Mucosa of descending colon (tissue), 3 donors: Measurements from ENCODE around the gene NDRG2. TPM values are rescaled to one million over a fixed set of nuclear protein-coding genes. Genes with fewer than 3 reads are reported as not detected.

Experiments used
- ATAC-seq: fragments of 200-7000 bp; cut with Tn5 transposase; one replicate; pipeline ENCODE4 v1.9.1; 2020; ENCODE audit warnings: mild to moderate bottlenecking, moderate library complexity
- DNase-seq, 3 donors: peaks; one replicate each; pipeline ENCODE4 v3.0.0-alpha.2; 2020
- H3K36me3 ChIP-seq: fragments of 200-600 bp; one replicate; pipeline ENCODE4 v1.8.0; 2021; ENCODE audit warnings: low read depth, mild to moderate bottlenecking
- H3K4me1 ChIP-seq: fragments of 200-600 bp; one replicate; pipeline ENCODE4 v1.8.0; 2021; ENCODE audit warnings: low read depth, mild to moderate bottlenecking
- H3K4me3 ChIP-seq: fragments of 200-600 bp; one replicate; pipeline ENCODE4 v1.8.0; 2021; ENCODE audit warnings: mild to moderate bottlenecking
- H3K9me3 ChIP-seq: fragments of 200-600 bp; one replicate; pipeline ENCODE4 v1.8.0; 2021; ENCODE audit warnings: mild to moderate bottlenecking
- intact Hi-C, 2 donors: fragments of 100-400 bp; cut with DNase I in 1 of 2; cut with micrococcal nuclease in 1 of 2; formaldehyde crosslinking; loops; one replicate each; pipeline versions ENCODE4 v1.11.0 to v1.11.1; 2022; cut with DNase I, micrococcal nuclease
- total RNA-seq, 3 donors: library from RNA; stranded (reverse); fragmentation: NEBNext Ultra II Directional in 2 of 3; extraction: Animal tissue kit (Norgen Biotek cat#: 25700) in 2 of 3; gene quantifications; one replicate each; pipeline versions ENCODE4 v1.2.1 to v1.2.4, GENCODE V29; 2021 to 2023
- TF ChIP-seq, protein P1 (sequence below): fragments of 200-600 bp; IDR thresholded peaks from one replicate; pipeline ENCODE4 v1.8.0; 2022; ENCODE audit warnings: antibody characterized with exemption, mild to moderate bottlenecking
- donor health status: DM: no; HTN: no; CAD: no; lungs with moderate emphysema.
- donor health status: DM: no; HTN: no; CAD: no.
- donor health status: DM: no; HTN: yes; CAD: no.

Gene NDRG2
- total RNA-seq, 3 donors from 2014 or later, result 156 to 212 (median 188) TPM

DNA sequence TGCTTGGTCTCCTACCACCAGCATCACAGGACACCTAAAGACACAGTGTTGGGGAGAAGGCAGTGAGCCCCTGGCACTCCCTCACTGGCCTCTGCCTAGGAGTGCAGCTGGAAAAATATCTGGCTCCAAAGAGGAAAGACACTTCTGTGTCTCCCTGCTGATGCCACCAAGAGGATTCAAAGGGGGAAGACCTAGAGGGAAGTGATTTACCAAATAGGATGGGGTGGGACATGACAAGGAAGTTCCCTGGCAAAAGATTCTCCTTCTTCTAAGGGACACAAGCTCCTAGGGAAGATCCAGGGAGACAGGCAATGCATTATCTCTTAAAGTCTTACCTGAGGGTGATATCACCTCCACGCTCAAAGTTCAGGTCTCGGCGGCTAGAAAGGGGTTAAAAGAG, 6.1 kb downstream of the NDRG2 start:
- DNase-seq, result no peak
- Histone ChIP-seq H3K4me3 (no peak overlapping the region), H3K4me1 (peaks cover 8% of the 10 kb centered on the region), H3K9me3 (no peaks in the 10 kb centered on the region), H3K36me3 (no peaks in the 10 kb centered on the region)
- ATAC-seq, result no peak
- intact Hi-C loops, result loop anchor here in 1 of 2 donors (10.0 kb wide), 1 partner anchor 76 kb away; the partner anchor contains the start of gene ZNF219
- TF ChIP-seq, protein P1, sequence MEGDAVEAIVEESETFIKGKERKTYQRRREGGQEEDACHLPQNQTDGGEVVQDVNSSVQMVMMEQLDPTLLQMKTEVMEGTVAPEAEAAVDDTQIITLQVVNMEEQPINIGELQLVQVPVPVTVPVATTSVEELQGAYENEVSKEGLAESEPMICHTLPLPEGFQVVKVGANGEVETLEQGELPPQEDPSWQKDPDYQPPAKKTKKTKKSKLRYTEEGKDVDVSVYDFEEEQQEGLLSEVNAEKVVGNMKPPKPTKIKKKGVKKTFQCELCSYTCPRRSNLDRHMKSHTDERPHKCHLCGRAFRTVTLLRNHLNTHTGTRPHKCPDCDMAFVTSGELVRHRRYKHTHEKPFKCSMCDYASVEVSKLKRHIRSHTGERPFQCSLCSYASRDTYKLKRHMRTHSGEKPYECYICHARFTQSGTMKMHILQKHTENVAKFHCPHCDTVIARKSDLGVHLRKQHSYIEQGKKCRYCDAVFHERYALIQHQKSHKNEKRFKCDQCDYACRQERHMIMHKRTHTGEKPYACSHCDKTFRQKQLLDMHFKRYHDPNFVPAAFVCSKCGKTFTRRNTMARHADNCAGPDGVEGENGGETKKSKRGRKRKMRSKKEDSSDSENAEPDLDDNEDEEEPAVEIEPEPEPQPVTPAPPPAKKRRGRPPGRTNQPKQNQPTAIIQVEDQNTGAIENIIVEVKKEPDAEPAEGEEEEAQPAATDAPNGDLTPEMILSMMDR, result no peak

DNA sequence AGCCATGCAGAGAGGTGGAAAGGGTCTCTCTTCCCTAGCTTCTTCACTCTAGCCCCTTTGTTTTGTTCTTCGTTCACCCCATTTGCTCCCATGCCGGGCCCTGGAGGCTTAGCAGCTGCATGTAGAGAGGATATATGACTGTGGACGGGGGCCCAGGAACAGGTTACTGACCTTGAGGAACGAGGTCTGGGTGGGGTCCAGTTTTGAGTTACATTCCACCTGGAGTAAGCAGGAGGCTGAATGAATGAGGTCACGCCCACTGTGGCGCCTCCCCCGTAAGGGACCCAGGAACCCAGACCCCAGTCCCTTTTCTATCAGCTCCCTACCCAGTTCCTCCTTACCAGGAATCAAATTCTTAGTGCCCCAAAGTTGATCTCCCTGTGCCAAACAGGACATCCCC, 6.6 kb downstream of the NDRG2 start:
- DNase-seq (no peak), ATAC-seq (no peak)
- Histone ChIP-seq H3K4me3 (no peak overlapping the region), H3K4me1 (peaks cover 4% of the 10 kb centered on the region), H3K36me3 (no peaks in the 10 kb centered on the region), H3K9me3 (no peaks in the 10 kb centered on the region)
- TF ChIP-seq, protein P1, result no peak
- intact Hi-C loops, result loop anchor here in 1 of 2 donors (10.0 kb wide), 1 partner anchor 77 kb away; the partner anchor contains the start of gene ZNF219

DNA sequence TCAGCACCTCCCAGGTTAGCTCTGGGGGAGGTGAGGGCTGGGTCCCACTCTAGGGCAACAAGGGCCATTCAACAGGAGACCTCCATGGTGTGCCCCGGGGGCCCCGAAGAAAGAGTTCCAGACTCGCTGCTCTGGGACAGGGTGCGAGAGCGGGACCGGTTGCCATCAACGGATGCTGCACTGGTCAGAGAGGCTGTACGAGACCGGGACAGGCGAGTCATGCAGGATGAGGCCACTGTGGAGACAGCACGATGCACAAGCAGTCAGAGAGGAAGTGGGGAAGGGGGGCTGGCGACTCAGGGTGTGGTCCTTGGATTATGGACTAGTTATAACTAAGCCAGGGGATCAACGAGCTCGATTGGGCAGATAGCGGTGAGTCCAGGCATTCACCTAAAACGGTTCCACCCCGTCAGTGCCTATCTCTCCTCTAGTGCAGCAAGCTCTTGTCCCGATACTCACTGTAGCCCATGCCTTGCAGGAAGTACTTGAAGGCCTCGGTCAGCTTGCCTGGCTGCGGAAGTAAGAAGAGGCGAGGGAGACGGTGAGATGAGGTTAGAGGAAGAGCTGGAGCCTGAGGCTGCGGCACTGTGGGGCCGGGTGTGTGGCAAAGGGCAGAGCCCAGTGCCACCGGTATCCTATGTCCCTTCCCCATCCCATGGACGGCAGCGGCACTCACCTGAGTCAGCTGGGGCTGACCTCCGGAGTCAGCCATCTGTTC, 7.2 kb downstream of the NDRG2 start:
- TF ChIP-seq, protein P1, result no peak
- Histone ChIP-seq H3K9me3 (no peaks in the 10 kb centered on the region), H3K4me1 (no peaks in the 10 kb centered on the region), H3K36me3 (no peaks in the 10 kb centered on the region), H3K4me3 (no peak overlapping the region)
- ATAC-seq, result no peak
- intact Hi-C loops, result loop anchor here in 1 of 2 donors (10.0 kb wide), 1 partner anchor 77 kb away; the partner anchor contains the start of gene ZNF219
- DNase-seq, result no peak

GRCh38 chr14:21016413-21017190, 8.3 kb downstream of the NDRG2 start:
- intact Hi-C loops, result loop anchor here in 1 of 2 donors (10.0 kb wide), 1 partner anchor 78 kb away; the partner anchor contains the start of gene ZNF219
- no peaks in the 10 kb centered on the region for H3K36me3 ChIP-seq
- no peaks in the 10 kb centered on the region for H3K4me1 ChIP-seq
- no peak for DNase-seq
- ATAC-seq, result no peak
- TF ChIP-seq, protein P1, result no peak
- H3K9me3 ChIP-seq, result no peaks in the 10 kb centered on the region
- no peak overlapping the region for H3K4me3 ChIP-seq

GRCh38 chr14:21015312-21015711, 9.5 kb downstream of the NDRG2 start:
- DNase-seq (no peak), ATAC-seq (no peak)
- TF ChIP-seq, protein P1, result no peak
- Histone ChIP-seq H3K4me1 (no peaks in the 10 kb centered on the region), H3K9me3 (no peaks in the 10 kb centered on the region), H3K36me3 (no peaks in the 10 kb centered on the region), H3K4me3 (no peak overlapping the region)
- intact Hi-C loops, result loop anchor here in 1 of 2 donors (10.0 kb wide), 1 partner anchor 79 kb away; the partner anchor contains the start of gene ZNF219
